Measurements from ENCODE around the gene PLXDC1. TPM values are rescaled to one million over a fixed set of nuclear protein-coding genes. Genes with fewer than 3 reads are reported as not detected.
"Not testable (repeated sequence)": the region's sequence is repeated elsewhere in the genome, so short reads cannot be mapped to it uniquely, and the experiment has no call there.

Gene PLXDC1
- total RNA-seq, 2 donors from 2014 or later = 4.6 to 9.3 TPM

GRCh38 chr17:39139161-39139511 lies 12.3 kb downstream of the PLXDC1 start:
- H3K4me1 ChIP-seq = peaks cover 0 to 10% of the 10 kb centered on the region in 2 donors
- no peak for DNase-seq (ENCODE audit: low spot score)
- no peaks in the 10 kb centered on the region for H3K36me3 ChIP-seq
- H3K4me3 ChIP-seq = no peak overlapping the region
- H3K9me3 ChIP-seq = no peaks in the 10 kb centered on the region
- H3K27ac ChIP-seq = peak overlapping the region in 1 of 2 donors; percentile 17
- no peaks in the 10 kb centered on the region for H3K27me3 ChIP-seq
- TF ChIP-seq CTCF (IDR thresholded peaks at IDR 0.05) = no peak

GRCh38 chr17:39138431-39139160 lies 12.8 kb downstream of the PLXDC1 start:
- DNase-seq (ENCODE audit: low spot score) = no peak
- peaks cover 0 to 4% of the 10 kb centered on the region in 2 donors for H3K4me1 ChIP-seq
- TF ChIP-seq CTCF (IDR thresholded peaks at IDR 0.05) = no peak
- H3K27ac ChIP-seq = peak overlapping the region in 1 of 2 donors; percentile 17
- no peaks in the 10 kb centered on the region for H3K27me3 ChIP-seq
- no peaks in the 10 kb centered on the region for H3K9me3 ChIP-seq
- H3K36me3 ChIP-seq = no peaks in the 10 kb centered on the region
- H3K4me3 ChIP-seq = no peak overlapping the region

GRCh38 chr17:39134878-39135277 lies 16.6 kb downstream of the PLXDC1 start:
- Histone ChIP-seq H3K27me3 (no peaks in the 10 kb centered on the region), H3K27ac (no peak overlapping the region), H3K4me3 (no peak overlapping the region), H3K4me1 (no peaks in the 10 kb centered on the region), H3K9me3 (no peaks in the 10 kb centered on the region), H3K36me3 (no peaks in the 10 kb centered on the region)
- TF ChIP-seq CTCF (IDR thresholded peaks at IDR 0.05) = no peak
- DNase-seq (ENCODE audit: low spot score) = no peak

GRCh38 chr17:39132192-39132610 lies 19.2 kb downstream of the PLXDC1 start:
- TF ChIP-seq CTCF (IDR thresholded peaks at IDR 0.05) = no peak
- H3K9me3 ChIP-seq = no peaks in the 10 kb centered on the region
- H3K27me3 ChIP-seq = no peaks in the 10 kb centered on the region
- no peak for DNase-seq (ENCODE audit: low spot score)
- H3K27ac ChIP-seq = peak overlapping the region in 1 of 2 donors; percentile 42
- no peak overlapping the region for H3K4me3 ChIP-seq
- H3K4me1 ChIP-seq = no peaks in the 10 kb centered on the region
- no peaks in the 10 kb centered on the region for H3K36me3 ChIP-seq

GRCh38 chr17:39131616-39132015 lies 19.8 kb downstream of the PLXDC1 start:
- Histone ChIP-seq H3K4me1 (no peaks in the 10 kb centered on the region), H3K27ac (peak overlapping the region in 1 of 2 donors; percentile 31), H3K4me3 (no peak overlapping the region), H3K9me3 (no peaks in the 10 kb centered on the region), H3K27me3 (no peaks in the 10 kb centered on the region), H3K36me3 (no peaks in the 10 kb centered on the region)
- DNase-seq (ENCODE audit: low spot score) = no peak
- TF ChIP-seq CTCF (IDR thresholded peaks at IDR 0.05) = no peak

- Histone ChIP-seq H3K27me3 (no peaks in the 10 kb centered on the region), H3K27ac (no peak overlapping the region), H3K4me1 (no peaks in the 10 kb centered on the region), H3K9me3 (no peaks in the 10 kb centered on the region), H3K36me3 (no peaks in the 10 kb centered on the region), H3K4me3 (no peak overlapping the region)
- TF ChIP-seq CTCF (IDR thresholded peaks at IDR 0.05) = no peak
- no peak for DNase-seq (ENCODE audit: low spot score)
Observed at GRCh38 chr17:39130205-39130604, 21.2 kb downstream of the PLXDC1 start.

- H3K4me1 ChIP-seq; H3K9me3 ChIP-seq; H3K27me3 ChIP-seq; DNase-seq (ENCODE audit: low spot score); H3K36me3 ChIP-seq; H3K27ac ChIP-seq; H3K4me3 ChIP-seq: not testable (repeated sequence)
Observed at GRCh38 chr17:39129544-39129943, 21.9 kb downstream of the PLXDC1 start.
